ENCODE results near the gene SAMD8.
"Not testable (repeated sequence)": the region's sequence is repeated elsewhere in the genome, so short reads cannot be mapped to it uniquely, and the experiment has no call there.

SAMD8 gene

GRCh38 chr10:75121322-75121721, 9.9 kb downstream of the SAMD8 start:
- Histone ChIP-seq H3K4me1 (ENCODE audit: control insufficient read depth in 2 of 2, insufficient read depth in 2 of 2, low read length in 2 of 2) (peaks cover 0 to 2% of the 10 kb centered on the region in 2 donors), H3K9ac (ENCODE audit: low read depth in 1 of 2, low read length in 2 of 2) (no peak overlapping the region), H3K27ac (ENCODE audit: low read depth in 2 of 2, low read length in 2 of 2) (no peak overlapping the region), H3K4me3 (ENCODE audit: low read length in 2 of 2) (no peak overlapping the region), H3K9me3 (ENCODE audit: control insufficient read depth in 2 of 2, low read length in 2 of 2) (no peaks in the 10 kb centered on the region), H3K36me3 (ENCODE audit: control insufficient read depth in 2 of 2, insufficient read depth in 2 of 2, low read length in 2 of 2) (peaks cover 0 to 1% of the 10 kb centered on the region in 2 donors), H3K27me3 (ENCODE audit: control insufficient read depth in 2 of 2, insufficient read depth in 2 of 2, low read length in 2 of 2) (no peaks in the 10 kb centered on the region)

GRCh38 chr10:75122505-75122904, 11.0 kb downstream of the SAMD8 start:
- Histone ChIP-seq H3K4me1 (ENCODE audit: control insufficient read depth in 2 of 2, insufficient read depth in 2 of 2, low read length in 2 of 2) (peaks cover 0 to 2% of the 10 kb centered on the region in 2 donors), H3K27ac (ENCODE audit: low read depth in 2 of 2, low read length in 2 of 2) (no peak overlapping the region)

GRCh38 chr10:75123088-75123682, 11.7 kb downstream of the SAMD8 start:
- H3K27ac ChIP-seq (ENCODE audit: low read depth in 2 of 2, low read length in 2 of 2), result no peak overlapping the region

More at GRCh38 chr10:75122505-75122904, 11.0 kb downstream of the SAMD8 start:
- peaks cover 0 to 4% of the 10 kb centered on the region in 2 donors for H3K36me3 ChIP-seq (ENCODE audit: control insufficient read depth in 2 of 2, insufficient read depth in 2 of 2, low read length in 2 of 2)
- no peaks in the 10 kb centered on the region for H3K27me3 ChIP-seq (ENCODE audit: control insufficient read depth in 2 of 2, insufficient read depth in 2 of 2, low read length in 2 of 2)
- no peaks in the 10 kb centered on the region for H3K9me3 ChIP-seq (ENCODE audit: control insufficient read depth in 2 of 2, low read length in 2 of 2)
- no peak overlapping the region for H3K9ac ChIP-seq (ENCODE audit: low read depth in 1 of 2, low read length in 2 of 2)
- no peak overlapping the region for H3K4me3 ChIP-seq (ENCODE audit: low read length in 2 of 2)

GRCh38 chr10:75126277-75126676, 14.8 kb downstream of the SAMD8 start:
- Histone ChIP-seq H3K9me3 (ENCODE audit: control insufficient read depth in 2 of 2, low read length in 2 of 2) (no peaks in the 10 kb centered on the region), H3K36me3 (ENCODE audit: control insufficient read depth in 2 of 2, insufficient read depth in 2 of 2, low read length in 2 of 2) (peaks cover 0 to 4% of the 10 kb centered on the region in 2 donors), H3K4me3 (ENCODE audit: low read length in 2 of 2) (no peak overlapping the region), H3K9ac (ENCODE audit: low read depth in 1 of 2, low read length in 2 of 2) (no peak overlapping the region), H3K27ac (ENCODE audit: low read depth in 2 of 2, low read length in 2 of 2) (no peak overlapping the region), H3K27me3 (ENCODE audit: control insufficient read depth in 2 of 2, insufficient read depth in 2 of 2, low read length in 2 of 2) (no peaks in the 10 kb centered on the region), H3K4me1 (ENCODE audit: control insufficient read depth in 2 of 2, insufficient read depth in 2 of 2, low read length in 2 of 2) (no peaks in the 10 kb centered on the region)

More at GRCh38 chr10:75123088-75123682, 11.7 kb downstream of the SAMD8 start:
- no peaks in the 10 kb centered on the region for H3K9me3 ChIP-seq (ENCODE audit: control insufficient read depth in 2 of 2, low read length in 2 of 2)
- H3K4me1 ChIP-seq (ENCODE audit: control insufficient read depth in 2 of 2, insufficient read depth in 2 of 2, low read length in 2 of 2), result peaks cover 0 to 2% of the 10 kb centered on the region in 2 donors
- no peaks in the 10 kb centered on the region for H3K27me3 ChIP-seq (ENCODE audit: control insufficient read depth in 2 of 2, insufficient read depth in 2 of 2, low read length in 2 of 2)
- peaks cover 0 to 4% of the 10 kb centered on the region in 2 donors for H3K36me3 ChIP-seq (ENCODE audit: control insufficient read depth in 2 of 2, insufficient read depth in 2 of 2, low read length in 2 of 2)
- H3K4me3 ChIP-seq (ENCODE audit: low read length in 2 of 2), result no peak overlapping the region
- no peak overlapping the region for H3K9ac ChIP-seq (ENCODE audit: low read depth in 1 of 2, low read length in 2 of 2)

- H3K36me3 ChIP-seq (ENCODE audit: control insufficient read depth in 2 of 2, insufficient read depth in 2 of 2, low read length in 2 of 2), result peaks cover 0 to 4% of the 10 kb centered on the region in 2 donors
- no peak overlapping the region for H3K27ac ChIP-seq (ENCODE audit: low read depth in 2 of 2, low read length in 2 of 2)
- H3K27me3 ChIP-seq (ENCODE audit: control insufficient read depth in 2 of 2, insufficient read depth in 2 of 2, low read length in 2 of 2), result no peaks in the 10 kb centered on the region
- H3K4me1 ChIP-seq (ENCODE audit: control insufficient read depth in 2 of 2, insufficient read depth in 2 of 2, low read length in 2 of 2), result no peaks in the 10 kb centered on the region
- H3K4me3 ChIP-seq (ENCODE audit: low read length in 2 of 2), result no peak overlapping the region
- H3K9ac ChIP-seq (ENCODE audit: low read depth in 1 of 2, low read length in 2 of 2), result no peak overlapping the region
- H3K9me3 ChIP-seq (ENCODE audit: control insufficient read depth in 2 of 2, low read length in 2 of 2), result no peaks in the 10 kb centered on the region
Measured at GRCh38 chr10:75127471-75127870, 16.0 kb downstream of the SAMD8 start.

- H3K27me3 ChIP-seq (ENCODE audit: control insufficient read depth in 2 of 2, insufficient read depth in 2 of 2, low read length in 2 of 2); H3K4me3 ChIP-seq (ENCODE audit: low read length in 2 of 2); H3K36me3 ChIP-seq (ENCODE audit: control insufficient read depth in 2 of 2, insufficient read depth in 2 of 2, low read length in 2 of 2); H3K27ac ChIP-seq (ENCODE audit: low read depth in 2 of 2, low read length in 2 of 2); H3K9ac ChIP-seq (ENCODE audit: low read depth in 1 of 2, low read length in 2 of 2); H3K4me1 ChIP-seq (ENCODE audit: control insufficient read depth in 2 of 2, insufficient read depth in 2 of 2, low read length in 2 of 2); H3K9me3 ChIP-seq (ENCODE audit: control insufficient read depth in 2 of 2, low read length in 2 of 2): not testable (repeated sequence)
Measured at GRCh38 chr10:75128985-75129384, 17.5 kb downstream of the SAMD8 start.

GRCh38 chr10:75129537-75129936, 18.1 kb downstream of the SAMD8 start:
- H3K27ac ChIP-seq (ENCODE audit: low read depth in 2 of 2, low read length in 2 of 2), result no peak overlapping the region

GRCh38 chr10:75133701-75134100, 22.2 kb downstream of the SAMD8 start:
- H3K36me3 ChIP-seq (ENCODE audit: control insufficient read depth in 2 of 2, insufficient read depth in 2 of 2, low read length in 2 of 2); H3K4me3 ChIP-seq (ENCODE audit: low read length in 2 of 2); H3K9ac ChIP-seq (ENCODE audit: low read depth in 1 of 2, low read length in 2 of 2); H3K27ac ChIP-seq (ENCODE audit: low read depth in 2 of 2, low read length in 2 of 2); H3K4me1 ChIP-seq (ENCODE audit: control insufficient read depth in 2 of 2, insufficient read depth in 2 of 2, low read length in 2 of 2); H3K9me3 ChIP-seq (ENCODE audit: control insufficient read depth in 2 of 2, low read length in 2 of 2); H3K27me3 ChIP-seq (ENCODE audit: control insufficient read depth in 2 of 2, insufficient read depth in 2 of 2, low read length in 2 of 2): not testable (repeated sequence)

More at GRCh38 chr10:75129537-75129936, 18.1 kb downstream of the SAMD8 start:
- H3K4me3 ChIP-seq (ENCODE audit: low read length in 2 of 2), result no peak overlapping the region
- no peak overlapping the region for H3K9ac ChIP-seq (ENCODE audit: low read depth in 1 of 2, low read length in 2 of 2)
- H3K4me1 ChIP-seq (ENCODE audit: control insufficient read depth in 2 of 2, insufficient read depth in 2 of 2, low read length in 2 of 2), result no peaks in the 10 kb centered on the region
- peaks cover 0 to 4% of the 10 kb centered on the region in 2 donors for H3K36me3 ChIP-seq (ENCODE audit: control insufficient read depth in 2 of 2, insufficient read depth in 2 of 2, low read length in 2 of 2)
- no peaks in the 10 kb centered on the region for H3K27me3 ChIP-seq (ENCODE audit: control insufficient read depth in 2 of 2, insufficient read depth in 2 of 2, low read length in 2 of 2)
- H3K9me3 ChIP-seq (ENCODE audit: control insufficient read depth in 2 of 2, low read length in 2 of 2), result no peaks in the 10 kb centered on the region

- no peaks in the 10 kb centered on the region for H3K4me1 ChIP-seq (ENCODE audit: control insufficient read depth in 2 of 2, insufficient read depth in 2 of 2, low read length in 2 of 2)
- H3K27me3 ChIP-seq (ENCODE audit: control insufficient read depth in 2 of 2, insufficient read depth in 2 of 2, low read length in 2 of 2), result no peaks in the 10 kb centered on the region
- H3K27ac ChIP-seq (ENCODE audit: low read depth in 2 of 2, low read length in 2 of 2), result no peak overlapping the region
- no peaks in the 10 kb centered on the region for H3K36me3 ChIP-seq (ENCODE audit: control insufficient read depth in 2 of 2, insufficient read depth in 2 of 2, low read length in 2 of 2)
- H3K9me3 ChIP-seq (ENCODE audit: control insufficient read depth in 2 of 2, low read length in 2 of 2), result no peaks in the 10 kb centered on the region
- H3K9ac ChIP-seq (ENCODE audit: low read depth in 1 of 2, low read length in 2 of 2), result no peak overlapping the region
- no peak overlapping the region for H3K4me3 ChIP-seq (ENCODE audit: low read length in 2 of 2)
Measured at GRCh38 chr10:75136346-75136745, 24.9 kb downstream of the SAMD8 start.

- Histone ChIP-seq H3K27me3 (ENCODE audit: control insufficient read depth in 2 of 2, insufficient read depth in 2 of 2, low read length in 2 of 2) (no peaks in the 10 kb centered on the region), H3K9ac (ENCODE audit: low read depth in 1 of 2, low read length in 2 of 2) (no peak overlapping the region), H3K4me3 (ENCODE audit: low read length in 2 of 2) (no peak overlapping the region), H3K36me3 (ENCODE audit: control insufficient read depth in 2 of 2, insufficient read depth in 2 of 2, low read length in 2 of 2) (no peaks in the 10 kb centered on the region), H3K4me1 (ENCODE audit: control insufficient read depth in 2 of 2, insufficient read depth in 2 of 2, low read length in 2 of 2) (no peaks in the 10 kb centered on the region), H3K27ac (ENCODE audit: low read depth in 2 of 2, low read length in 2 of 2) (no peak overlapping the region), H3K9me3 (ENCODE audit: control insufficient read depth in 2 of 2, low read length in 2 of 2) (no peaks in the 10 kb centered on the region)
Measured at GRCh38 chr10:75137533-75138438, 26.3 kb downstream of the SAMD8 start.
